ENCODE data around the gene IL13.

GRCh38 chr5:132668706-132669454 is 10.9 kb downstream of the IL13 start:
- no peak for TF ChIP-seq CTCF (IDR thresholded peaks at IDR 0.05)
- no peak for TF ChIP-seq EZH2 (IDR thresholded peaks at IDR 0.05)

Measured in neural progenitor cell (in vitro differentiated cells).